Parathyroid adenoma (tissue), 2 donors: ENCODE measurements around the gene SPAG17.

Source experiments
- H2AFZ ChIP-seq: fragments of 300-600 bp; sonication (generic); one replicate; pipeline ENCODE4 v1.7.0; 2017; ENCODE audit warnings: antibody characterized with exemption, mild to moderate bottlenecking
- H3K27ac ChIP-seq: fragments of 300-600 bp; sonication (generic); one replicate; pipeline ENCODE4 v1.7.0; 2017
- H3K27me3 ChIP-seq: fragments of 300-600 bp; sonication (generic); one replicate; pipeline ENCODE4 v1.7.0; 2017; ENCODE audit warnings: low read length; ENCODE audit not compliant: control insufficient read depth, insufficient read depth
- H3K36me3 ChIP-seq: fragments of 300-600 bp; sonication (generic); one replicate; pipeline ENCODE4 v1.7.0; 2017; ENCODE audit warnings: low read length; ENCODE audit not compliant: control insufficient read depth, insufficient read depth
- H3K4me1 ChIP-seq: fragments of 300-600 bp; sonication (generic); one replicate; pipeline ENCODE4 v1.7.0; 2017; ENCODE audit warnings: control low read depth
- H3K4me2 ChIP-seq: fragments of 300-600 bp; sonication (generic); one replicate; pipeline ENCODE4 v1.7.0; 2017; ENCODE audit warnings: low read length
- H3K4me3 ChIP-seq: fragments of 300-600 bp; sonication (generic); one replicate; pipeline ENCODE4 v1.7.0; 2017; ENCODE audit warnings: low read depth, low read length
- H3K79me2 ChIP-seq: fragments of 300-600 bp; sonication (generic); one replicate; pipeline ENCODE4 v1.7.0; 2017; ENCODE audit warnings: control low read depth
- H3K9ac ChIP-seq: fragments of 300-600 bp; sonication (generic); one replicate; pipeline ENCODE4 v1.7.0; 2017; ENCODE audit warnings: mild to moderate bottlenecking
- H3K9me3 ChIP-seq: fragments of 300-600 bp; sonication (generic); one replicate; pipeline ENCODE4 v1.7.0; 2017; ENCODE audit warnings: low read length; ENCODE audit not compliant: control insufficient read depth
- CTCF ChIP-seq: fragments of 300-600 bp; sonication (generic); IDR thresholded peaks from one replicate; pipeline ENCODE4 v1.7.0; 2017; ENCODE audit warnings: antibody characterized with exemption, mild to moderate bottlenecking
- donor health status: primary hyperparathyroidism.

SPAG17 gene

DNA sequence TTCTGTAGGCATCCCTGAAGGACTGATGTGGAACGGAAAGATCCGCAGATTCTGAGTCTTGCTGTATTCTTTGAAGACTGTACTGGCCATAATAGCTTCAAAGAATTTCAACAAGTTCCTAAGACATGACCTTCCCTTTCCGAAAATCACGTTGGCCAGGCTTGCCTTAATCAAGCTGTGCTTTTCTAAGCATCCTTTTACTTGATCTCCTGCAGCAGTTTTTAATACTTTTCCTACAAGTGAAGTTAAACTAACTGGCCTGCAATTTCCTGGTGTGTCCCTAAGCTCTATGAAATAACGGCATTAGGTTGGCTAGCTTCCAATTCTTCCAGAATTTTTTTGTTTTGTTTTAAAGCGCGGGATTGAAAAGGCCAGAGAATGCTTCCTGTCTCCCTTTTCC is 40.3 kb downstream of the SPAG17 start:
- H3K27me3 ChIP-seq: no peaks in the 10 kb centered on the region
- no peaks in the 10 kb centered on the region for H3K9me3 ChIP-seq
- no peaks in the 10 kb centered on the region for H3K79me2 ChIP-seq
- no peak overlapping the region for H3K27ac ChIP-seq
- H3K4me1 ChIP-seq: no peaks in the 10 kb centered on the region
- no peak overlapping the region for H3K4me2 ChIP-seq
- H2AFZ ChIP-seq: no peak overlapping the region
- H3K9ac ChIP-seq: no peak overlapping the region
- H3K36me3 ChIP-seq: no peaks in the 10 kb centered on the region
- no peak for TF ChIP-seq CTCF
- no peak overlapping the region for H3K4me3 ChIP-seq

GRCh38 chr1:118143831-118144230 is 41.2 kb downstream of the SPAG17 start:
- Histone ChIP-seq H3K9ac (no peak overlapping the region), H3K4me3 (no peak overlapping the region), H2AFZ (no peak overlapping the region), H3K79me2 (no peaks in the 10 kb centered on the region), H3K4me1 (no peaks in the 10 kb centered on the region), H3K27ac (no peak overlapping the region), H3K27me3 (no peaks in the 10 kb centered on the region), H3K36me3 (no peaks in the 10 kb centered on the region), H3K9me3 (no peaks in the 10 kb centered on the region), H3K4me2 (no peak overlapping the region)
- no peak for TF ChIP-seq CTCF

GRCh38 chr1:118143121-118143520 is 41.9 kb downstream of the SPAG17 start:
- H3K9me3 ChIP-seq: no peaks in the 10 kb centered on the region
- no peaks in the 10 kb centered on the region for H3K27me3 ChIP-seq
- no peaks in the 10 kb centered on the region for H3K4me1 ChIP-seq
- H3K4me3 ChIP-seq: no peak overlapping the region
- H3K36me3 ChIP-seq: no peaks in the 10 kb centered on the region
- H3K4me2 ChIP-seq: no peak overlapping the region
- H3K79me2 ChIP-seq: no peaks in the 10 kb centered on the region
- no peak overlapping the region for H3K9ac ChIP-seq
- no peak overlapping the region for H2AFZ ChIP-seq
- TF ChIP-seq CTCF: no peak
- H3K27ac ChIP-seq: no peak overlapping the region

- Histone ChIP-seq H2AFZ (no peak overlapping the region), H3K9me3 (no peaks in the 10 kb centered on the region), H3K36me3 (no peaks in the 10 kb centered on the region), H3K27ac (no peak overlapping the region), H3K4me1 (no peaks in the 10 kb centered on the region), H3K9ac (no peak overlapping the region), H3K4me3 (no peak overlapping the region), H3K79me2 (no peaks in the 10 kb centered on the region), H3K4me2 (no peak overlapping the region), H3K27me3 (no peaks in the 10 kb centered on the region)
- TF ChIP-seq CTCF: no peak
Observed at GRCh38 chr1:118142546-118142945, 42.5 kb downstream of the SPAG17 start.

DNA sequence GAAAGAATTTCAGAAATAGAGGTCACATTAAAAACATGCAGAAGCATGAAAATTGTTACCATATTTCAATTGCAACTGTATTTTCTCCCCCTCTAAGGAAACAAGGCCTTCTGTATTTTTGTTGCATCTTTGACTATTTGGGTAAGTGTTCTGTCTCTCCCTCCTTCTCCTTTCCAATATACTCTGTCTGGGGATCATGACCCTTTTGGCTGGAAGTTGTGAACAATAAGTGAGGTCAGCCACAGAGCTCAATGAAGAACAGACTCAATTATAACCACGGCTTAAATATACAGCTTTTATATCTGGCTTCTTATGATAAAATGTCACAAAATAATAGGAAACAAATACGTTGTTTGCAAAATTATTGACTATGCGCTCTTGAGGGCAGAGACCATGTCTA is 47.1 kb downstream of the SPAG17 start:
- no peaks in the 10 kb centered on the region for H3K36me3 ChIP-seq
- H3K9ac ChIP-seq: no peak overlapping the region
- H3K79me2 ChIP-seq: no peaks in the 10 kb centered on the region
- H2AFZ ChIP-seq: no peak overlapping the region
- H3K4me1 ChIP-seq: no peaks in the 10 kb centered on the region
- no peak overlapping the region for H3K4me2 ChIP-seq
- H3K9me3 ChIP-seq: no peaks in the 10 kb centered on the region
- H3K27me3 ChIP-seq: no peaks in the 10 kb centered on the region
- H3K4me3 ChIP-seq: no peak overlapping the region
- H3K27ac ChIP-seq: no peak overlapping the region
- no peak for TF ChIP-seq CTCF
